Uterus (tissue), 2 donors: ENCODE measurements around the gene CLSTN2.

ENCODE experiments used
- POLR2A ChIP-seq, 2 donors: fragments of 450-650 bp; IDR thresholded peaks; one replicate each; pipeline ENCODE4 v1.6.1; 2016; ENCODE audit warnings: antibody characterized with exemption in 2 of 2, mild to moderate bottlenecking in 1 of 2, moderate library complexity in 1 of 2
- TF ChIP-seq, protein P1 (sequence below), 4 experiments: fragments of 200-600 bp in 2 of 4; fragments of 450-650 bp in 2 of 4; sonication (generic) in 2 of 4; IDR thresholded peaks; one replicate each; pipeline ENCODE4 v1.5.1; 2016 to 2019; ENCODE audit warnings: antibody characterized with exemption in 4 of 4, mild to moderate bottlenecking in 2 of 4, moderate library complexity in 1 of 4

DNA sequence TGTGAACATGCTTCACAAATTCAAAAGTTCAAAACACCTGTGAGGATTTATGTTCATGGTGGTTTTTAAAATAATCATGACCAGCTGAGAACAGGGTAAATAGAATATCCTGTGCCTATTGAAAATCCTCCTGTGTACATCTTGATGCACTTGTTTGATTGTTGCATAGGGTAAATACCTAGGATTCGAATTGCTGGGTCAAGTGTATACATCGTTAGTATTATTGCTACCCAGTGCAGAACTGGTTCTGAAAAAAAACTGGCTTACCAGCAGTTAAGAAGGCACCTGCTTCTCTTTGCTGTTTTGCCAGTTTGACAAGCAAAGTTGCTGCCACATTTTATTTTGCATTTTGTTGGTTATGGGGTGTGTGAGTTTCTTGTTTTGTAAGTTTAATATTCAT, 272.6 kb downstream of the CLSTN2 start:
- TF ChIP-seq, protein P1, sequence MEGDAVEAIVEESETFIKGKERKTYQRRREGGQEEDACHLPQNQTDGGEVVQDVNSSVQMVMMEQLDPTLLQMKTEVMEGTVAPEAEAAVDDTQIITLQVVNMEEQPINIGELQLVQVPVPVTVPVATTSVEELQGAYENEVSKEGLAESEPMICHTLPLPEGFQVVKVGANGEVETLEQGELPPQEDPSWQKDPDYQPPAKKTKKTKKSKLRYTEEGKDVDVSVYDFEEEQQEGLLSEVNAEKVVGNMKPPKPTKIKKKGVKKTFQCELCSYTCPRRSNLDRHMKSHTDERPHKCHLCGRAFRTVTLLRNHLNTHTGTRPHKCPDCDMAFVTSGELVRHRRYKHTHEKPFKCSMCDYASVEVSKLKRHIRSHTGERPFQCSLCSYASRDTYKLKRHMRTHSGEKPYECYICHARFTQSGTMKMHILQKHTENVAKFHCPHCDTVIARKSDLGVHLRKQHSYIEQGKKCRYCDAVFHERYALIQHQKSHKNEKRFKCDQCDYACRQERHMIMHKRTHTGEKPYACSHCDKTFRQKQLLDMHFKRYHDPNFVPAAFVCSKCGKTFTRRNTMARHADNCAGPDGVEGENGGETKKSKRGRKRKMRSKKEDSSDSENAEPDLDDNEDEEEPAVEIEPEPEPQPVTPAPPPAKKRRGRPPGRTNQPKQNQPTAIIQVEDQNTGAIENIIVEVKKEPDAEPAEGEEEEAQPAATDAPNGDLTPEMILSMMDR (IDR thresholded peaks at IDR 0.05) = no peak
- TF ChIP-seq POLR2A (IDR thresholded peaks at IDR 0.05) = no peak
